Urinary bladder (tissue), 4 donors: Measurements from ENCODE around the gene CACNA1H. TPM values are rescaled to one million over a fixed set of nuclear protein-coding genes. Genes with fewer than 3 reads are reported as not detected.
"Not testable (repeated sequence)": the region's sequence is repeated elsewhere in the genome, so short reads cannot be mapped to it uniquely, and the experiment has no call there.

ENCODE experiments used
- DNase-seq: peaks from one replicate; pipeline ENCODE4 v3.0.0-alpha.2; 2015; ENCODE audit errors: extremely low spot score
- H3K27ac ChIP-seq: one replicate; pipeline ENCODE4 v1.5.1; 2013; ENCODE audit warnings: low read depth, mild to moderate bottlenecking, moderate library complexity
- H3K36me3 ChIP-seq: one replicate; pipeline ENCODE4 v1.6.1; 2013; ENCODE audit warnings: mild to moderate bottlenecking, moderate library complexity; ENCODE audit not compliant: insufficient read depth
- H3K4me1 ChIP-seq: one replicate; pipeline ENCODE4 v1.6.1; 2013; ENCODE audit warnings: mild to moderate bottlenecking, moderate library complexity; ENCODE audit not compliant: insufficient read depth
- H3K4me3 ChIP-seq: one replicate; pipeline ENCODE4 v1.5.1; 2013; ENCODE audit warnings: low read depth, low read length
- WGBS: extraction: QIAGEN DNeasy Blood & Tissue Kit; methylation state at CpG from one replicate; pipeline ENCODE4 v1.1.7; 2013; 5-methylcytosine and 5-hydroxymethylcytosine counted together
- polyA plus RNA-seq: library from polyadenylated mRNA; stranded (reverse); fragments of 200-250 nt; gene quantifications from one replicate; pipeline ENCODE4 v1.2.3, GENCODE V29; 2013
- total RNA-seq: library from RNA; depleted of rRNA; stranded (reverse); fragments of >200 nt; gene quantifications from one replicate; pipeline ENCODE4 v1.2.3, GENCODE V29; 2014
- donor health status: healthy with polysubstance abuse.
- donor health status: healthy.

Gene CACNA1H
- total and polyA plus RNA-seq, 2 donors, result 10.6 to 151 TPM

- not testable (repeated sequence) for H3K36me3 ChIP-seq, DNase-seq, H3K4me1 ChIP-seq, H3K27ac ChIP-seq, H3K4me3 ChIP-seq
- 63% methylated on average over 6 of the region's 43 CpGs for WGBS
Measured at GRCh38 chr16:1249031-1249755, 96.3 kb downstream of the CACNA1H start.

GRCh38 chr16:1253701-1254364 lies 100.9 kb downstream of the CACNA1H start:
- H3K4me1 ChIP-seq, H3K27ac ChIP-seq, H3K36me3 ChIP-seq, DNase-seq, H3K4me3 ChIP-seq: not testable (repeated sequence)
- WGBS, result no CpG with 5 or more reads among the region's 47 CpGs

- DNase-seq, H3K36me3 ChIP-seq, H3K4me1 ChIP-seq, H3K27ac ChIP-seq, H3K4me3 ChIP-seq: not testable (repeated sequence)
- WGBS, result 91% methylated on average over 3 of the region's 3 CpGs
Measured at GRCh38 chr16:1254821-1255220, 101.9 kb downstream of the CACNA1H start.

- not testable (repeated sequence) for H3K4me1 ChIP-seq, H3K4me3 ChIP-seq, H3K27ac ChIP-seq, H3K36me3 ChIP-seq, DNase-seq
- 72% methylated on average over 26 of the region's 26 CpGs for WGBS
Measured at GRCh38 chr16:1255276-1256122, 102.6 kb downstream of the CACNA1H start, which contains the start of gene TPSD1. TSS of gene TPSD1 (plus strand) at chr16:1256069. CDS start at chr16:1256281, 212 bp downstream.

GRCh38 chr16:1256296-1256873 lies 103.5 kb downstream of the CACNA1H start:
- not testable (repeated sequence) for H3K27ac ChIP-seq, H3K4me1 ChIP-seq, H3K4me3 ChIP-seq, DNase-seq, H3K36me3 ChIP-seq
- 80% methylated on average over 23 of the region's 23 CpGs for WGBS

- H3K4me1 ChIP-seq, result no peaks in the 10 kb centered on the region
- no peak for DNase-seq
- no peaks in the 10 kb centered on the region for H3K36me3 ChIP-seq
- H3K27ac ChIP-seq, result no peak overlapping the region
- WGBS, result 84% methylated on average over 22 of the region's 22 CpGs
- no peak overlapping the region for H3K4me3 ChIP-seq
Measured at GRCh38 chr16:1256874-1257322, 104.0 kb downstream of the CACNA1H start.

- DNase-seq, result no peak
- no peaks in the 10 kb centered on the region for H3K4me1 ChIP-seq
- 80% methylated on average over 34 of the region's 34 CpGs for WGBS
- no peaks in the 10 kb centered on the region for H3K36me3 ChIP-seq
- H3K27ac ChIP-seq, result no peak overlapping the region
- H3K4me3 ChIP-seq, result no peak overlapping the region
Measured at GRCh38 chr16:1257561-1258224, 104.8 kb downstream of the CACNA1H start.

GRCh38 chr16:1258225-1258600 lies 105.3 kb downstream of the CACNA1H start:
- H3K4me3 ChIP-seq, result no peak overlapping the region
- 69% methylated on average over 12 of the region's 12 CpGs for WGBS
- DNase-seq, result no peak
- no peak overlapping the region for H3K27ac ChIP-seq
- no peaks in the 10 kb centered on the region for H3K36me3 ChIP-seq
- H3K4me1 ChIP-seq, result no peaks in the 10 kb centered on the region

- no peak for DNase-seq
- Histone ChIP-seq H3K27ac (no peak overlapping the region), H3K4me3 (no peak overlapping the region), H3K4me1 (no peaks in the 10 kb centered on the region), H3K36me3 (no peaks in the 10 kb centered on the region)
- 14% methylated on average over 42 of the region's 42 CpGs for WGBS
Measured at GRCh38 chr16:1258906-1259759, 106.2 kb downstream of the CACNA1H start.

- no peaks in the 10 kb centered on the region for H3K4me1 ChIP-seq
- H3K36me3 ChIP-seq, result no peaks in the 10 kb centered on the region
- H3K27ac ChIP-seq, result no peak overlapping the region
- 28% methylated on average over 11 of the region's 11 CpGs for WGBS
- no peak for DNase-seq
- no peak overlapping the region for H3K4me3 ChIP-seq
Measured at GRCh38 chr16:1259760-1260068, 106.8 kb downstream of the CACNA1H start.

GRCh38 chr16:1260101-1260680 lies 107.3 kb downstream of the CACNA1H start:
- WGBS, result 68% methylated on average over 36 of the region's 36 CpGs
- no peaks in the 10 kb centered on the region for H3K4me1 ChIP-seq

More at GRCh38 chr16:1260101-1260680, 107.3 kb downstream of the CACNA1H start:
- Histone ChIP-seq H3K27ac (no peak overlapping the region), H3K4me3 (no peak overlapping the region), H3K36me3 (no peaks in the 10 kb centered on the region)
- no peak for DNase-seq
